OCI-LY3 (cell line): Measurements from ENCODE around the gene SH3RF3.

Experiments used
- H2AFZ ChIP-seq: fragments of 200-600, 300-600 bp; shearing (Covaris generic); 2 replicates; pipeline ENCODE4 v1.6.0; 2014; ENCODE audit warnings: antibody characterized with exemption, low read depth, low read length
- H3K27ac ChIP-seq: fragments of 200-600, 300-600 bp; sonication (generic); 2 replicates; pipeline ENCODE4 v1.5.1; 2014; ENCODE audit warnings: mild to moderate bottlenecking, low read length, moderate library complexity, mixed read lengths
- H3K27me3 ChIP-seq: fragments of 200-600, 300-600 bp; sonication (generic); 2 replicates; pipeline ENCODE4 v1.6.1; 2014; ENCODE audit warnings: low read depth, low read length, mixed read lengths
- H3K36me3 ChIP-seq: fragments of 200-600, 300-600 bp; sonication (generic); replicated peaks from 2 replicates; pipeline ENCODE3; 2014; ENCODE audit warnings: low read depth, low read length, mixed read lengths
- H3K4me1 ChIP-seq: fragments of 300-600, 200-600 bp; sonication (generic); 2 replicates; pipeline ENCODE4 v1.6.1; 2014; ENCODE audit warnings: low read length, mixed read lengths
- H3K4me2 ChIP-seq: fragments of 200-600, 300-600 bp; sonication (generic); 2 replicates; pipeline ENCODE4 v1.6.1; 2014; ENCODE audit warnings: low read length, mixed read lengths
- H3K4me3 ChIP-seq: fragments of 300-600, 200-600 bp; sonication (generic); 2 replicates; pipeline ENCODE4 v1.5.1; 2014; ENCODE audit warnings: antibody characterized with exemption, mild to moderate bottlenecking, low read length, moderate library complexity
- H3K79me2 ChIP-seq: fragments of 300-600, 200-600 bp; shearing (Covaris generic); 2 replicates; pipeline ENCODE4 v1.6.1; 2014; ENCODE audit warnings: mild to moderate bottlenecking, low read length, mixed read lengths
- H3K9ac ChIP-seq: fragments of 300-600, 200-600 bp; shearing (Covaris generic); 2 replicates; pipeline ENCODE4 v1.6.0; 2014; ENCODE audit warnings: mild to moderate bottlenecking, low read length, moderate library complexity
- H3K9me3 ChIP-seq: fragments of 200-600, 300-600 bp; shearing (Covaris generic); 2 replicates; pipeline ENCODE4 v1.6.1; 2014; ENCODE audit warnings: low read length, mixed read lengths; ENCODE audit not compliant: insufficient read depth
- H4K20me1 ChIP-seq: fragments of 200-600, 300-600 bp; sonication (generic); 2 replicates; pipeline ENCODE4 v1.6.1; 2016; ENCODE audit warnings: low read length, mixed read lengths; ENCODE audit not compliant: insufficient read depth
- EZH2phosphoT487 ChIP-seq: fragments of 200-600 bp; shearing (Covaris generic); IDR thresholded peaks from 2 replicates; pipeline ENCODE4 v1.6.1; 2018; ENCODE audit warnings: antibody characterized with exemption, mixed run types, low read depth
- TF ChIP-seq, protein P1 (sequence below): fragments of 200-600, 300-600 bp; sonication (generic); IDR thresholded peaks from 2 replicates; pipeline ENCODE4 v1.5.1; 2014; ENCODE audit warnings: antibody characterized with exemption, low read length, low read depth

Gene SH3RF3

DNA sequence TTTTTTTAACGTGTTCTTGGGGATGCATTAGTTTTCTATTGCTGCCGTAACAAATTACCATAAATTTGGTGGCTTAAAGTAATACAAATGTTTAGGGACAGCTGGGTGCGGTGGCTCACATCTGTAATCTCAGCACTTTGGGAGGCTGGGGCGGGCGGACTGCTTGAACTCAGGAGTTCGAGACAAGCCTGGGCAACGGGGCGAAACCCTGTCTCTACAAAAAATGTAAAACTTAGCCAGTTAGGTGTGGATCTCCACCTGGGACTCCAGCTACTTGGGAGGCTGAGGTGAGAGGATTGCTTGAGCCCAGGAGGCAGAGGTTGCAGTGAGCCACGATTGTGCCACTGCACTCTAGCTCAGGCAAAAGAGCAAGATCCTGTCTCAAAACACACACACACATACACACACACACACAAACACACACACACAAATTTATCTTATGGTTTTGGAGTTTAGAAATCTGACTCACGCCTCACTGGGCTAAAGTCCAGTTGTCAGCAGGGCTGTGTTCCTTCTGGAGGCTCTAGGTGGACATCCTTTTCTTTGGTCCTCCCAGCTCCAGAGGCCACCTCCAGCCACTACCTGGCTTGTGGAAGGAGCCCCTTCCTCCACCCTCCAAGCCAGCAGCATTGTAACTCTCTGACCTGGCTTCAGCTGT is 408.7 kb downstream of the SH3RF3 start:
- Histone ChIP-seq H2AFZ (no peak overlapping the region), H4K20me1 (no peaks in the 10 kb centered on the region), H3K4me2 (no peak overlapping the region), H3K4me1 (no peaks in the 10 kb centered on the region), H3K9me3 (no peaks in the 10 kb centered on the region), H3K36me3 (no peaks in the 10 kb centered on the region), H3K9ac (no peak overlapping the region), H3K27me3 (peaks cover 17% of the 10 kb centered on the region), H3K27ac (no peak overlapping the region), H3K4me3 (no peak overlapping the region), H3K79me2 (no peaks in the 10 kb centered on the region)
- TF ChIP-seq EZH2phosphoT487, result no peak
- TF ChIP-seq, protein P1, sequence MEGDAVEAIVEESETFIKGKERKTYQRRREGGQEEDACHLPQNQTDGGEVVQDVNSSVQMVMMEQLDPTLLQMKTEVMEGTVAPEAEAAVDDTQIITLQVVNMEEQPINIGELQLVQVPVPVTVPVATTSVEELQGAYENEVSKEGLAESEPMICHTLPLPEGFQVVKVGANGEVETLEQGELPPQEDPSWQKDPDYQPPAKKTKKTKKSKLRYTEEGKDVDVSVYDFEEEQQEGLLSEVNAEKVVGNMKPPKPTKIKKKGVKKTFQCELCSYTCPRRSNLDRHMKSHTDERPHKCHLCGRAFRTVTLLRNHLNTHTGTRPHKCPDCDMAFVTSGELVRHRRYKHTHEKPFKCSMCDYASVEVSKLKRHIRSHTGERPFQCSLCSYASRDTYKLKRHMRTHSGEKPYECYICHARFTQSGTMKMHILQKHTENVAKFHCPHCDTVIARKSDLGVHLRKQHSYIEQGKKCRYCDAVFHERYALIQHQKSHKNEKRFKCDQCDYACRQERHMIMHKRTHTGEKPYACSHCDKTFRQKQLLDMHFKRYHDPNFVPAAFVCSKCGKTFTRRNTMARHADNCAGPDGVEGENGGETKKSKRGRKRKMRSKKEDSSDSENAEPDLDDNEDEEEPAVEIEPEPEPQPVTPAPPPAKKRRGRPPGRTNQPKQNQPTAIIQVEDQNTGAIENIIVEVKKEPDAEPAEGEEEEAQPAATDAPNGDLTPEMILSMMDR, result no peak

DNA sequence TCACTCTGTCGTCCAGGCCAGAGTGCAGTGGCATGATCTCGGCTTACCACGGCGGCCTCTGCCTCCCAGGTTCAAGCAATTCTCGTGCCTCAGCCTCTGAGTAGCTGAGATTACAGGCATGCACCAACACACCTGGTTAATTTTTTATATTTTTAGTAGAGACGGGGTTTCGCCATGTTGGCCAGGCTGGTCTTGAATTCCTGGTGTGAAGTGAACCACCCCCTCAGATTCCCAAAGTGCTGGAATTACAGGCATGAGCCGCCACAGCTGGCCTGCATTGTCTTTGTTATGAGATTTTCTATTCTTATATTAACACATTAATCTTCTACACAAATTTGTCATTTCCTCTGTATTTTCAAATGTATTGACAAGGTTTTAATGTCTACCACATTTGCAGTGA is 409.5 kb downstream of the SH3RF3 start:
- Histone ChIP-seq H3K4me1 (no peaks in the 10 kb centered on the region), H3K79me2 (no peaks in the 10 kb centered on the region), H3K9me3 (no peaks in the 10 kb centered on the region), H3K27ac (no peak overlapping the region), H4K20me1 (no peaks in the 10 kb centered on the region), H2AFZ (no peak overlapping the region), H3K36me3 (no peaks in the 10 kb centered on the region), H3K4me2 (no peak overlapping the region), H3K4me3 (no peak overlapping the region), H3K9ac (no peak overlapping the region), H3K27me3 (peaks cover 17% of the 10 kb centered on the region)
- TF ChIP-seq, protein P1, result no peak
- TF ChIP-seq EZH2phosphoT487, result no peak

DNA sequence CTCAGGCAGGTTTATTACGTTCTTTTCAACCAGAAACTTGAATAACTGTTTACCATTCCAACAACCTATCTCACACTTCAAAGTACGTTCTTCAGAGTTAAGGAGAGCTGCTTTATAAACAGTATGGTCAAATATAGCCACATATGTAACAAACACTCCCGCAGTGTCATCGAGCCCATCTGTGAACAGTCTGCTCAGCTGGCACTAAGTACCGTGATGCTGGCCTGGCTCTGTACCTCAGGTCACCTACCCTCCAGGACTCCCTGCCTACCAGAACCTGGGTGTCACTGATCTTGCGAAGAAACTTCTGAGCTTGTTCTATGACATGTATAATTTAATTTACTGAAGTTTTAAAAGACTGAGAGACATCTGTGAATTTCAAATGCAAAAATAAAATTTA is 413.4 kb downstream of the SH3RF3 start:
- H3K27ac ChIP-seq, result no peak overlapping the region
- no peak overlapping the region for H3K4me3 ChIP-seq
- no peaks in the 10 kb centered on the region for H3K4me1 ChIP-seq
- H3K79me2 ChIP-seq, result no peaks in the 10 kb centered on the region
- no peaks in the 10 kb centered on the region for H4K20me1 ChIP-seq
- H3K4me2 ChIP-seq, result no peak overlapping the region
- TF ChIP-seq EZH2phosphoT487, result no peak
- TF ChIP-seq, protein P1, result no peak
- no peak overlapping the region for H2AFZ ChIP-seq
- H3K27me3 ChIP-seq, result peaks cover 19% of the 10 kb centered on the region
- no peak overlapping the region for H3K9ac ChIP-seq
- H3K36me3 ChIP-seq, result no peaks in the 10 kb centered on the region
- H3K9me3 ChIP-seq, result no peaks in the 10 kb centered on the region

DNA sequence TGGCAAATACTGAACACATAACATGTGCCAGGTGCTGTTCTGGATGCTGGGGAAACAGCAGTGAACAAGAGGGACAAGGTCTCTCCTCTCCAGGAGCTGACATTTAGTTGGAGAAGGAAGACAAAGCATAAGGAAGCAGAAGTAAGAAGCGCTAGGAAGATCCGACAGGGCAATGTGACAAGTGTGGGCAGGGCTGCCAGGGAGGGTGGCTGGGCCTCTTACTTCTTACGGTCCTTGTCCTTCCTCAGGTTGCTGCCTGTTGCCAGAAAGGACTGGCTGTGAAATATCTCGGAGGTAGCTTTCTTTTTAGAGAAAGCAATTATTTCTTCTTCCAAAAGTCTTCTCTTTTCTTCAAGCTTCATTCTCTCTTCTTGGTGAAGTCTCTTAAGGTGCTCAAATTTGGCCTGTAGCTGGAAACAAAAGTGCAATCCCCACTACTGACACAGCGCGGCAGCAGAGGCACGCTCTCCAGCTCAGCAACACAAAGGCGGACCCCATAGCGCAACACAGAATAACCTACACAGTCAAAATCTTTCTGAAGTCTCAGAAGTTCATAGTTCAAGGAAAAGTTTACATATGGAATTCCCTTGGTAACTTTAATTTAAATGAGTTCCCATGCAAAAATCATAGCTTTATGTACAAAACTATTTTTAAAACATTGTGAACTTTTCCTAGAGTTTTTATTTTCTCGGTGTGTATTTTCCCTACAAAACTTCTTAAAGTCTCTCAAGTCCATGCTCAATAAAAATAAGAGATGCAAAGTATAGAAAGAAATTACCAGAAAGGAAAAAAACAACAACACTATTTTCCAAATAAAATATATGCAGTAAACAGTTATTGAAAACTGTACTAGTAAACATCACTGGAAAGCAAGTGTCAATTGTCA is 417.1 kb downstream of the SH3RF3 start:
- TF ChIP-seq, protein P1, result peak; percentile 77
- TF ChIP-seq EZH2phosphoT487, result no peak
- no peaks in the 10 kb centered on the region for H3K4me1 ChIP-seq
- no peak overlapping the region for H3K4me2 ChIP-seq
- no peaks in the 10 kb centered on the region for H3K79me2 ChIP-seq
- H3K36me3 ChIP-seq, result no peaks in the 10 kb centered on the region
- H2AFZ ChIP-seq, result no peak overlapping the region
- H3K27me3 ChIP-seq, result peaks cover 23% of the 10 kb centered on the region
- no peaks in the 10 kb centered on the region for H3K9me3 ChIP-seq
- no peak overlapping the region for H3K4me3 ChIP-seq
- H4K20me1 ChIP-seq, result no peaks in the 10 kb centered on the region
- H3K9ac ChIP-seq, result no peak overlapping the region
- H3K27ac ChIP-seq, result no peak overlapping the region
